GM23338 (cell line): Measurements from ENCODE around the gene CROCC2. TPM values are rescaled to one million over a fixed set of nuclear protein-coding genes. Genes with fewer than 3 reads are reported as not detected.

Experiments used
- ATAC-seq: fragments of 200-7000 bp; cut with Tn5 transposase; 3 replicates; pipeline ENCODE4 v1.9.1; 2020
- DNase-seq: peaks from one replicate; pipeline ENCODE4 v3.0.0-alpha.2; 2015; ENCODE audit warnings: low spot score
- H2AFZ ChIP-seq: fragments of 200-600 bp; sonication (generic); 2 replicates; pipeline ENCODE4 v1.8.0; 2016; ENCODE audit warnings: antibody characterized with exemption, mild to moderate bottlenecking, moderate library complexity
- H3F3A ChIP-seq: fragments of 200-600 bp; sonication (generic); replicated peaks from 2 replicates; pipeline ENCODE4 v1.8.0; 2017; ENCODE audit warnings: antibody characterized with exemption, mixed run types, low read depth
- H3K27ac ChIP-seq: fragments of 200-600 bp; sonication (generic); 2 replicates; pipeline ENCODE4 v1.6.1; 2016; ENCODE audit warnings: low read depth
- H3K27me3 ChIP-seq: fragments of 200-600 bp; sonication (generic); 2 replicates; pipeline ENCODE4 v1.8.0; 2016; ENCODE audit warnings: mild to moderate bottlenecking, mixed run types, moderate library complexity; ENCODE audit not compliant: insufficient read depth
- H3K36me3 ChIP-seq: fragments of 200-600 bp; sonication (generic); 2 replicates; pipeline ENCODE4 v1.8.0; 2016; ENCODE audit warnings: mild to moderate bottlenecking; ENCODE audit not compliant: insufficient read depth
- H3K4me1 ChIP-seq: fragments of 200-600 bp; sonication (generic); 2 replicates; pipeline ENCODE4 v1.8.0; 2016; ENCODE audit warnings: mild to moderate bottlenecking, moderate library complexity; ENCODE audit not compliant: insufficient read depth
- H3K4me2 ChIP-seq: fragments of 200-600 bp; sonication (generic); 2 replicates; pipeline ENCODE4 v1.7.1; 2017; ENCODE audit warnings: mixed run types
- H3K4me3 ChIP-seq: fragments of 200-600 bp; sonication (generic); 2 replicates; pipeline ENCODE4 v1.6.1; 2016; ENCODE audit warnings: mixed run types
- H3K79me2 ChIP-seq: fragments of 200-600 bp; sonication (generic); replicated peaks from 2 replicates; pipeline ENCODE4 v1.8.0; 2017; ENCODE audit warnings: mild to moderate bottlenecking; ENCODE audit not compliant: insufficient read depth
- H3K9me2 ChIP-seq: fragments of 200-600 bp; sonication (generic); 2 replicates; pipeline ENCODE4 v1.8.0; 2017; ENCODE audit not compliant: insufficient read depth
- H4K20me1 ChIP-seq: fragments of 200-600 bp; sonication (generic); replicated peaks from 2 replicates; pipeline ENCODE4 v1.8.0; 2017; ENCODE audit warnings: mild to moderate bottlenecking; ENCODE audit not compliant: insufficient read depth
- H3K27ac Mint-ChIP-seq: 2 replicates; pipeline ENCODE4 v1.8.0; 2020; ENCODE audit warnings: inconsistent platforms, mild to moderate bottlenecking, moderate library complexity, mixed read lengths
- H3K27me3 Mint-ChIP-seq: 3 replicates; pipeline ENCODE4 v1.8.0; 2022; ENCODE audit warnings: low read depth, mild to moderate bottlenecking, moderate library complexity, mixed read lengths, inconsistent platforms; ENCODE audit not compliant: insufficient read depth, poor library complexity
- H3K36me3 Mint-ChIP-seq: 3 replicates; pipeline ENCODE4 v1.8.0; 2021; ENCODE audit warnings: low read depth, mild to moderate bottlenecking, inconsistent platforms, moderate library complexity, mixed read lengths
- H3K4me1 Mint-ChIP-seq: 3 replicates; pipeline ENCODE4 v1.8.0; 2020; ENCODE audit warnings: mild to moderate bottlenecking, inconsistent platforms, mixed read lengths
- H3K4me3 Mint-ChIP-seq: 3 replicates; pipeline ENCODE4 v1.8.0; 2021; ENCODE audit warnings: moderate library complexity, mild to moderate bottlenecking, inconsistent platforms, mixed read lengths
- H3K9me3 Mint-ChIP-seq: 3 replicates; pipeline ENCODE4 v1.8.0; 2020; ENCODE audit warnings: moderate library complexity, mild to moderate bottlenecking, inconsistent platforms, mixed read lengths
- CREB1 ChIP-seq: fragments of 250-450 bp; sonication (Bioruptor Pico); IDR thresholded peaks from 2 replicates; pipeline ENCODE4 v1.5.0; 2020; ENCODE audit warnings: low read depth, mild to moderate bottlenecking, moderate library complexity
- EZH2phosphoT487 ChIP-seq: fragments of 200-600 bp; sonication (generic); IDR thresholded peaks from one replicate; pipeline ENCODE4 v1.8.1; 2018; ENCODE audit warnings: antibody characterized with exemption; ENCODE audit not compliant: unreplicated experiment
- NANOG ChIP-seq: IDR thresholded peaks from 2 replicates; pipeline ENCODE4 v1.6.1; 2016; ENCODE audit warnings: antibody characterized with exemption, borderline replicate concordance
- STAT1 ChIP-seq: IDR thresholded peaks from one replicate; pipeline ENCODE4 v1.6.1; 2016; ENCODE audit warnings: antibody characterized with exemption; ENCODE audit not compliant: unreplicated experiment
- ZNF114 ChIP-seq: fragments of 250-450 bp; sonication (Bioruptor Pico); IDR thresholded peaks from 2 replicates; pipeline ENCODE4 v1.5.0; 2020; ENCODE audit warnings: mild to moderate bottlenecking, moderate library complexity
- ZNF331 ChIP-seq: fragments of 250-450 bp; sonication (Bioruptor Pico); IDR thresholded peaks from 2 replicates; pipeline ENCODE4 v1.5.0; 2020; ENCODE audit warnings: low read depth, mild to moderate bottlenecking, moderate library complexity
- polyA plus RNA-seq: library from polyadenylated mRNA; unstranded; fragments of >200 nt; fragmentation: Nextera tagmentation; extraction: Ambion mirVana; gene quantifications from 2 replicates; pipeline ENCODE4 v1.2.1, GENCODE V29; 2016
- total RNA-seq: library from RNA; depleted of rRNA; stranded (reverse); fragments of >200 nt; shearing (Covaris generic); gene quantifications from 2 replicates; pipeline ENCODE4 v1.2.3, GENCODE V29; 2014
- TF ChIP-seq, protein P1 (sequence below): IDR thresholded peaks from one replicate; pipeline ENCODE4 v1.6.1; 2018; ENCODE audit warnings: antibody characterized with exemption; ENCODE audit not compliant: unreplicated experiment
- TF ChIP-seq, protein P2 (sequence below): fragments of 250-450 bp; sonication (Bioruptor Pico); IDR thresholded peaks from 2 replicates; pipeline ENCODE4 v1.5.0; 2020; ENCODE audit warnings: mild to moderate bottlenecking, moderate library complexity
- TF ChIP-seq, protein P3 (sequence below), 2 experiments: fragments of 200-600 bp in 1 of 2; sonication (generic) in 1 of 2; conservative IDR thresholded peaks; 2 replicates each; pipeline versions ENCODE4 v1.5.1 to v1.6.1; 2016 to 2017; ENCODE audit warnings: antibody characterized with exemption in 2 of 2, low read depth in 2 of 2, mild to moderate bottlenecking in 2 of 2, moderate library complexity in 1 of 2

Gene CROCC2
- total and polyA plus RNA-seq, 2 experiments from 2014 or later: not detected

DNA sequence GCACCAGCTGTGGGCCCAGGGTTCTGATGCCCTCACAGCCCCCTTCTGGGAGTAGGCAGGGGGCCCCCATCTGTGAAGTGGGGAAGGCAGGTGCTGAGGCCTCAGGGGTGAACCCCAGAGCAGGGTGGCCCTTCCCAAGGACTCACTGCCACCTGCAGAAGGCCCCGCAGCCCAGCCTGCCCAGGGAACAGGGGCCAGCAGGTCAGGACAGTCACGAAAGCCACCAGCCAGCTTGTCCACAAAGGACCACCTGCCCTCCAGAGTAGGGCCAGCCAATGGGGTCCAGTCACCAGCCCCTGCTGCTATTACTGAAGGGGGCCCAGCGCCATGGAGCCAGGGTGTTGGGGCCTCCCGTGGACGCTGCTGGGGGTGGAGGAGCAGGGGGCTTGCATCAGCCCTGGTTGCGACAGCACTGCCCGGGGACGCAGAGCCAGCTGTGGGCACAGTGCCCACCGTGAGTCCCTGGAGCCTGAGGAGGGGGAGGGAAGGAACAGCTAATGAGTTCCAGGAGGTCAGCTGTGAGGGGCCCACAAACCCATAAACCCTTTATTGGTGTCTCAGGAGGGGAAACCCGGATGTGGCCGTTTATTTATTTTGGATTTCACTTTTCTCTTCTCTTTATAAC is 80.8 kb downstream of the CROCC2 start:
- H3K36me3 ChIP-seq: no peaks in the 10 kb centered on the region
- Mint-ChIP-seq H3K27ac (no peak overlapping the region), H3K9me3 (no peaks in the 10 kb centered on the region; the same call in 1 of the 3 replicates), H3K4me1 (no peaks in the 10 kb centered on the region), H3K4me3 (no peak overlapping the region), H3K36me3 (no peaks in the 10 kb centered on the region), H3K27me3 (peaks cover 11% of the 10 kb centered on the region)
- H3K27me3 ChIP-seq: no peaks in the 10 kb centered on the region
- no peaks in the 10 kb centered on the region for H4K20me1 ChIP-seq
- no peak overlapping the region for H3K4me2 ChIP-seq
- no peaks in the 10 kb centered on the region; the same call in 1 of the 2 replicates for H3K4me1 ChIP-seq
- ATAC-seq (no peak), DNase-seq (no peak)
- H3F3A ChIP-seq: no peaks in the 10 kb centered on the region
- no peak overlapping the region for H3K4me3 ChIP-seq
- no peak overlapping the region for H2AFZ ChIP-seq
- no peaks in the 10 kb centered on the region for H3K79me2 ChIP-seq
- no peaks in the 10 kb centered on the region for H3K9me2 ChIP-seq
- TF ChIP-seq, protein P1, sequence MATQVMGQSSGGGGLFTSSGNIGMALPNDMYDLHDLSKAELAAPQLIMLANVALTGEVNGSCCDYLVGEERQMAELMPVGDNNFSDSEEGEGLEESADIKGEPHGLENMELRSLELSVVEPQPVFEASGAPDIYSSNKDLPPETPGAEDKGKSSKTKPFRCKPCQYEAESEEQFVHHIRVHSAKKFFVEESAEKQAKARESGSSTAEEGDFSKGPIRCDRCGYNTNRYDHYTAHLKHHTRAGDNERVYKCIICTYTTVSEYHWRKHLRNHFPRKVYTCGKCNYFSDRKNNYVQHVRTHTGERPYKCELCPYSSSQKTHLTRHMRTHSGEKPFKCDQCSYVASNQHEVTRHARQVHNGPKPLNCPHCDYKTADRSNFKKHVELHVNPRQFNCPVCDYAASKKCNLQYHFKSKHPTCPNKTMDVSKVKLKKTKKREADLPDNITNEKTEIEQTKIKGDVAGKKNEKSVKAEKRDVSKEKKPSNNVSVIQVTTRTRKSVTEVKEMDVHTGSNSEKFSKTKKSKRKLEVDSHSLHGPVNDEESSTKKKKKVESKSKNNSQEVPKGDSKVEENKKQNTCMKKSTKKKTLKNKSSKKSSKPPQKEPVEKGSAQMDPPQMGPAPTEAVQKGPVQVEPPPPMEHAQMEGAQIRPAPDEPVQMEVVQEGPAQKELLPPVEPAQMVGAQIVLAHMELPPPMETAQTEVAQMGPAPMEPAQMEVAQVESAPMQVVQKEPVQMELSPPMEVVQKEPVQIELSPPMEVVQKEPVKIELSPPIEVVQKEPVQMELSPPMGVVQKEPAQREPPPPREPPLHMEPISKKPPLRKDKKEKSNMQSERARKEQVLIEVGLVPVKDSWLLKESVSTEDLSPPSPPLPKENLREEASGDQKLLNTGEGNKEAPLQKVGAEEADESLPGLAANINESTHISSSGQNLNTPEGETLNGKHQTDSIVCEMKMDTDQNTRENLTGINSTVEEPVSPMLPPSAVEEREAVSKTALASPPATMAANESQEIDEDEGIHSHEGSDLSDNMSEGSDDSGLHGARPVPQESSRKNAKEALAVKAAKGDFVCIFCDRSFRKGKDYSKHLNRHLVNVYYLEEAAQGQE: no peak
- TF ChIP-seq, protein P2, sequence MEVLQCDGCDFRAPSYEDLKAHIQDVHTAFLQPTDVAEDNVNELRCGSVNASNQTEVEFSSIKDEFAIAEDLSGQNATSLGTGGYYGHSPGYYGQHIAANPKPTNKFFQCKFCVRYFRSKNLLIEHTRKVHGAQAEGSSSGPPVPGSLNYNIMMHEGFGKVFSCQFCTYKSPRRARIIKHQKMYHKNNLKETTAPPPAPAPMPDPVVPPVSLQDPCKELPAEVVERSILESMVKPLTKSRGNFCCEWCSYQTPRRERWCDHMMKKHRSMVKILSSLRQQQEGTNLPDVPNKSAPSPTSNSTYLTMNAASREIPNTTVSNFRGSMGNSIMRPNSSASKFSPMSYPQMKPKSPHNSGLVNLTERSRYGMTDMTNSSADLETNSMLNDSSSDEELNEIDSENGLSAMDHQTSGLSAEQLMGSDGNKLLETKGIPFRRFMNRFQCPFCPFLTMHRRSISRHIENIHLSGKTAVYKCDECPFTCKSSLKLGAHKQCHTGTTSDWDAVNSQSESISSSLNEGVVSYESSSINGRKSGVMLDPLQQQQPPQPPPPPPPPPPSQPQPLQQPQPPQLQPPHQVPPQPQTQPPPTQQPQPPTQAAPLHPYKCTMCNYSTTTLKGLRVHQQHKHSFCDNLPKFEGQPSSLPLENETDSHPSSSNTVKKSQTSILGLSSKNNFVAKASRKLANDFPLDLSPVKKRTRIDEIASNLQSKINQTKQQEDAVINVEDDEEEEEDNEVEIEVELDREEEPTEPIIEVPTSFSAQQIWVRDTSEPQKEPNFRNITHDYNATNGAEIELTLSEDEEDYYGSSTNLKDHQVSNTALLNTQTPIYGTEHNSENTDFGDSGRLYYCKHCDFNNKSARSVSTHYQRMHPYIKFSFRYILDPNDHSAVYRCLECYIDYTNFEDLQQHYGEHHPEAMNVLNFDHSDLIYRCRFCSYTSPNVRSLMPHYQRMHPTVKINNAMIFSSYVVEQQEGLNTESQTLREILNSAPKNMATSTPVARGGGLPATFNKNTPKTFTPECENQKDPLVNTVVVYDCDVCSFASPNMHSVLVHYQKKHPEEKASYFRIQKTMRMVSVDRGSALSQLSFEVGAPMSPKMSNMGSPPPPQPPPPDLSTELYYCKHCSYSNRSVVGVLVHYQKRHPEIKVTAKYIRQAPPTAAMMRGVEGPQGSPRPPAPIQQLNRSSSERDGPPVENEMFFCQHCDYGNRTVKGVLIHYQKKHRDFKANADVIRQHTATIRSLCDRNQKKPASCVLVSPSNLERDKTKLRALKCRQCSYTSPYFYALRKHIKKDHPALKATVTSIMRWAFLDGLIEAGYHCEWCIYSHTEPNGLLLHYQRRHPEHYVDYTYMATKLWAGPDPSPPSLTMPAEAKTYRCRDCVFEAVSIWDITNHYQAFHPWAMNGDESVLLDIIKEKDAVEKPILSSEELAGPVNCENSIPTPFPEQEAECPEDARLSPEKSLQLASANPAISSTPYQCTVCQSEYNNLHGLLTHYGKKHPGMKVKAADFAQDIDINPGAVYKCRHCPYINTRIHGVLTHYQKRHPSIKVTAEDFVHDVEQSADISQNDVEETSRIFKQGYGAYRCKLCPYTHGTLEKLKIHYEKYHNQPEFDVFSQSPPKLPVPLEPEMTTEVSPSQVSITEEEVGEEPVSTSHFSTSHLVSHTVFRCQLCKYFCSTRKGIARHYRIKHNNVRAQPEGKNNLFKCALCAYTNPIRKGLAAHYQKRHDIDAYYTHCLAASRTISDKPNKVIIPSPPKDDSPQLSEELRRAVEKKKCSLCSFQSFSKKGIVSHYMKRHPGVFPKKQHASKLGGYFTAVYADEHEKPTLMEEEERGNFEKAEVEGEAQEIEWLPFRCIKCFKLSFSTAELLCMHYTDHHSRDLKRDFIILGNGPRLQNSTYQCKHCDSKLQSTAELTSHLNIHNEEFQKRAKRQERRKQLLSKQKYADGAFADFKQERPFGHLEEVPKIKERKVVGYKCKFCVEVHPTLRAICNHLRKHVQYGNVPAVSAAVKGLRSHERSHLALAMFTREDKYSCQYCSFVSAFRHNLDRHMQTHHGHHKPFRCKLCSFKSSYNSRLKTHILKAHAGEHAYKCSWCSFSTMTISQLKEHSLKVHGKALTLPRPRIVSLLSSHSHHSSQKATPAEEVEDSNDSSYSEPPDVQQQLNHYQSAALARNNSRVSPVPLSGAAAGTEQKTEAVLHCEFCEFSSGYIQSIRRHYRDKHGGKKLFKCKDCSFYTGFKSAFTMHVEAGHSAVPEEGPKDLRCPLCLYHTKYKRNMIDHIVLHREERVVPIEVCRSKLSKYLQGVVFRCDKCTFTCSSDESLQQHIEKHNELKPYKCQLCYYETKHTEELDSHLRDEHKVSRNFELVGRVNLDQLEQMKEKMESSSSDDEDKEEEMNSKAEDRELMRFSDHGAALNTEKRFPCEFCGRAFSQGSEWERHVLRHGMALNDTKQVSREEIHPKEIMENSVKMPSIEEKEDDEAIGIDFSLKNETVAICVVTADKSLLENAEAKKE (CRISPR knock-in tag): no peak
- TF ChIP-seq NANOG (no peak), EZH2phosphoT487 (no peak), CREB1 (CRISPR knock-in tag) (no peak), ZNF114 (CRISPR knock-in tag) (no peak), ZNF331 (CRISPR knock-in tag) (no peak), STAT1 (no peak)
- TF ChIP-seq, protein P3, sequence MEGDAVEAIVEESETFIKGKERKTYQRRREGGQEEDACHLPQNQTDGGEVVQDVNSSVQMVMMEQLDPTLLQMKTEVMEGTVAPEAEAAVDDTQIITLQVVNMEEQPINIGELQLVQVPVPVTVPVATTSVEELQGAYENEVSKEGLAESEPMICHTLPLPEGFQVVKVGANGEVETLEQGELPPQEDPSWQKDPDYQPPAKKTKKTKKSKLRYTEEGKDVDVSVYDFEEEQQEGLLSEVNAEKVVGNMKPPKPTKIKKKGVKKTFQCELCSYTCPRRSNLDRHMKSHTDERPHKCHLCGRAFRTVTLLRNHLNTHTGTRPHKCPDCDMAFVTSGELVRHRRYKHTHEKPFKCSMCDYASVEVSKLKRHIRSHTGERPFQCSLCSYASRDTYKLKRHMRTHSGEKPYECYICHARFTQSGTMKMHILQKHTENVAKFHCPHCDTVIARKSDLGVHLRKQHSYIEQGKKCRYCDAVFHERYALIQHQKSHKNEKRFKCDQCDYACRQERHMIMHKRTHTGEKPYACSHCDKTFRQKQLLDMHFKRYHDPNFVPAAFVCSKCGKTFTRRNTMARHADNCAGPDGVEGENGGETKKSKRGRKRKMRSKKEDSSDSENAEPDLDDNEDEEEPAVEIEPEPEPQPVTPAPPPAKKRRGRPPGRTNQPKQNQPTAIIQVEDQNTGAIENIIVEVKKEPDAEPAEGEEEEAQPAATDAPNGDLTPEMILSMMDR (conservative IDR thresholded peaks at IDR 0.05; ENCODE audit: low read depth in 2 of 2): no peak
- no peak overlapping the region for H3K27ac ChIP-seq
